Progenitor cell of endocrine pancreas (in vitro differentiated cells): ENCODE measurements around the gene PEX14. TPM values are rescaled to one million over a fixed set of nuclear protein-coding genes. Genes with fewer than 3 reads are reported as not detected.

Source experiments
- DNase-seq: peaks from one replicate; pipeline ENCODE4 v3.0.0; 2021; ENCODE audit warnings: low spot score; ENCODE audit not compliant: unreplicated experiment
- H3K27ac Mint-ChIP-seq: 2 replicates; pipeline ENCODE4 v1.8.0; 2021; ENCODE audit warnings: mild to moderate bottlenecking, moderate library complexity, mixed read lengths
- H3K27me3 Mint-ChIP-seq: 2 replicates; pipeline ENCODE4 v1.8.0; 2021; ENCODE audit warnings: mixed read lengths
- H3K36me3 Mint-ChIP-seq: 2 replicates; pipeline ENCODE4 v1.8.0; 2022; ENCODE audit warnings: mixed read lengths; ENCODE audit not compliant: insufficient read depth
- H3K4me1 Mint-ChIP-seq: 2 replicates; pipeline ENCODE4 v1.8.0; 2021; ENCODE audit warnings: low read depth, mixed read lengths
- H3K4me3 Mint-ChIP-seq: 2 replicates; pipeline ENCODE4 v1.8.0; 2021; ENCODE audit warnings: low read depth, mild to moderate bottlenecking, moderate library complexity, mixed read lengths
- H3K9me3 Mint-ChIP-seq: 2 replicates; pipeline ENCODE4 v1.8.0; 2021; ENCODE audit warnings: low read depth, mixed read lengths
- CTCF ChIP-seq: fragments of 200-600 bp; sonication (generic); IDR thresholded peaks from one replicate; pipeline ENCODE4 v1.5.0; 2021; ENCODE audit warnings: antibody characterized with exemption, mild to moderate bottlenecking; ENCODE audit not compliant: unreplicated experiment
- total RNA-seq: library from RNA; stranded (reverse); gene quantifications from 2 replicates; pipeline ENCODE4 v1.2.1, GENCODE V29; 2021

PEX14 gene
- total RNA-seq, 1 donor from 2014 or later, result 27.8 TPM

- H3K9me3 Mint-ChIP-seq, result no peaks in the 10 kb centered on the region
- H3K4me1 Mint-ChIP-seq, result peaks cover 4% of the 10 kb centered on the region
- H3K4me3 Mint-ChIP-seq, result no peak overlapping the region
- no peak overlapping the region for H3K27ac Mint-ChIP-seq
- no peak for DNase-seq
- H3K27me3 Mint-ChIP-seq, result no peaks in the 10 kb centered on the region
- H3K36me3 Mint-ChIP-seq, result peaks cover 3% of the 10 kb centered on the region
- no peak for TF ChIP-seq CTCF
These were observed 154.5 kb downstream of the PEX14 start for GRCh38 chr1:10629091-10629815.

DNA sequence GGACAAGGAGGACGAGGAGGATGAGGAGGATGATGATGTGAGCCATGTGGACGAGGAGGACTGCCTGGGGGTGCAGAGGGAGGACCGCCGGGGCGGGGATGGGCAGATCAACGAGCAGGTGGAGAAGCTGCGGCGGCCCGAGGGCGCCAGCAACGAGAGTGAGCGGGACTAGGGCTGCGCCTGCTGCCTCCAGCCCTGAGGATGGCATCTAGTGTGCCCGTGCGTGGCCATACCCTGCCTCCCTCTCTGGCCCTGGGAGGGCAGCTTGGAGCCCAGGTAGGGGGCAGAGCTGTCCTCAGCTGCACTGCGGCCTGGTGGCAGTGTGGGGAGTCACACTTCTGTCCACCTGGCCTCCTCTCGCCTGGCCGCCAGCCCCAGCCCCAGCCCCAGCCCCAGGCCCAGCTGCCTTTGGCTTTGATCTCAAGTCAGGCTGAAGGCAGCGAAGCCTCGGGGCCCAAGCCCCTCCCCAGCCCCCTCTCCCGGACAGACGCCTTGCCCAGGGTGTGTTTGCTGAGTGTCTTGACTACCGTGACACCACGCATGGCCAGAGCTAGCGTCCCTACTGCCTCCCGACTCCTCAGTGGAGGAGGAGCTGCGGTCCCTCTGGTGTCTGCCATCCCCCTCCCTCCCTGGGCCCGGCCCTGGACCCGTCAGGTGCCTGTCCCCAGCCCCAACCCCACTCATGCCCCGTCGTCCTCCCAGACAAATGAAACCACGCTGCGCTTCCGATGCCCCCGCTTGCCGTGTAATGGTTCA is 155.2 kb downstream of the PEX14 start:
- peaks cover 3% of the 10 kb centered on the region for H3K4me1 Mint-ChIP-seq
- H3K36me3 Mint-ChIP-seq, result peaks cover 3% of the 10 kb centered on the region
- no peaks in the 10 kb centered on the region for H3K9me3 Mint-ChIP-seq
- DNase-seq, result no peak
- H3K4me3 Mint-ChIP-seq, result no peak overlapping the region
- no peak overlapping the region for H3K27ac Mint-ChIP-seq
- H3K27me3 Mint-ChIP-seq, result no peaks in the 10 kb centered on the region
- no peak for TF ChIP-seq CTCF

DNA sequence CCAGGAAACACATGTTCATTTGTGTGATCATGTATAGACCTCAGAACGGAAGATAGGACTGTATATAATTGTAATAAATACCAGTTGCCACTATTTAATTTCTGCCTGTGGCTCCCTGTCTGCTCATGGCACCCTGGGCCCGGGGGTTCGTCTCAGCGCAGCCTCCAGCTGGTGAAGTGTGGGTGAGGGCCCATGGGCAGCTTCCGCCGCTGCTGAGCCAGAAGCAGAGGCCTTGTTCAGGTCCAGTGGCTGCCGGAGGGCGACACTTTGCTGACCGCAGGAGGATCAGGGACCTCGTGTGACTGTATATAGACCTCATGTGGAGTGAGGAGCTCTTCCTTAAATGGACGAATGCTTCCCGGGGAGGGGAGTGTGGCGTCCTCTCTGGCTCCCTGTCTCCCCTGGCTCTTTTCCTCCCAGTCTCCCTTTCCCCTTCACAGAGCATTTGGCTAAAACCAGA is 155.9 kb downstream of the PEX14 start:
- Mint-ChIP-seq H3K4me3 (no peak overlapping the region), H3K9me3 (no peaks in the 10 kb centered on the region), H3K27ac (no peak overlapping the region), H3K36me3 (peaks cover 3% of the 10 kb centered on the region), H3K4me1 (peaks cover 3% of the 10 kb centered on the region), H3K27me3 (no peaks in the 10 kb centered on the region)
- DNase-seq, result no peak
- TF ChIP-seq CTCF, result no peak

DNA sequence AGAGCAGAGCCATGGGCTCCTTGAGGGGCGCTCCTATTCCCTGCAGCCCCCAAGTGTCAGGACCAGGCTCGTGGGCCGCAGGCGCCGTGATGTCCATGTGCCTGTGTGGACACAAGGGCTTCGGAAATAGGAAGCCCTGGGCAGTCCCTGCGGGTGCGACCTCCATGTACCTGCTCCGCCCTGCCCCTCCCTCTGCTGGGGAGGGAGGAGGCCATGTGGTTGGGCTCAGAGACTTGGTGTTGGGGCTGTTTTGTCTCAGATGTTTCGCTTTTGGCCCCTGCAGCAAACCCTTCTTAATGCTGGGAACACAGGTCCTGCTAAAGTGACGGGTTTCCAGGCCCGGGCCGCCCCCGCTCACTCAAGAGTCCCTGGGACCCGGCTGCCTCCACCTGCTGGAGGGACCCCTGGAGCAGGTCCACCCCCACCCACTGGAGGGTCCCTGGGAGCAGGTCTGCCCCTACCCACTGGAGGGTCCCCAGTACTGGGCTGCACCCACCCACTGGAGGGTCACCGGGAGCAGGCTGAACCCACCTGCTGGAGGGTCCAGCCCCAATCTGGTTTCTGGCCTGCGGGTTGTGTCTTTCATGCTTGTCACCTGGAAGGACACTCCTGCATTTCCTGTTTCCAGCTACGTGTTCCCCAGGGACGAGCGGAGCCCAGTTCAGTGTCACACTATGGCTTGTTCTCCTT is 156.5 kb downstream of the PEX14 start:
- Mint-ChIP-seq H3K36me3 (peaks cover 3% of the 10 kb centered on the region), H3K9me3 (no peaks in the 10 kb centered on the region), H3K4me3 (no peak overlapping the region), H3K27me3 (no peaks in the 10 kb centered on the region), H3K4me1 (peaks cover 3% of the 10 kb centered on the region), H3K27ac (no peak overlapping the region)
- DNase-seq, result no peak
- no peak for TF ChIP-seq CTCF
